Fibroblast of villous mesenchyme (primary cell): Measurements from ENCODE around the gene SOX3. TPM values are rescaled to one million over a fixed set of nuclear protein-coding genes. Genes with fewer than 3 reads are reported as not detected.

ENCODE experiments used
- DNase-seq: peaks from one replicate; pipeline ENCODE4 v3.0.0-alpha.2; 2010; ENCODE audit warnings: low read depth
- H3K4me3 ChIP-seq: 2 replicates; pipeline ENCODE4 v1.5.1; 2011; ENCODE audit warnings: low read depth, mild to moderate bottlenecking, low read length
- CTCF ChIP-seq: IDR thresholded peaks from 2 replicates; pipeline ENCODE4 v1.5.1; 2012; ENCODE audit warnings: low read depth, mild to moderate bottlenecking, low read length; ENCODE audit not compliant: insufficient read depth
- total RNA-seq: library from RNA; depleted of rRNA; stranded (reverse); fragments of >200 nt; gene quantifications from 2 replicates; pipeline ENCODE4 v1.2.3, GENCODE V29; 2012

The SOX3 gene
- total RNA-seq, 1 donor, result not detected

GRCh38 chrX:140467211-140467610, 37.7 kb downstream of the SOX3 start:
- no peak overlapping the region for H3K4me3 ChIP-seq
- TF ChIP-seq CTCF, result no peak
- no peak for DNase-seq

Other genes with a start within 250 kb of the SOX3 start
- 5.2 and 7.4 TPM in 2 replicates for gene LINC00632, start 204.7 kb upstream of the SOX3 start, total RNA-seq